GM23248 (cell line): ENCODE measurements around the gene ZEB2. TPM values are rescaled to one million over a fixed set of nuclear protein-coding genes. Genes with fewer than 3 reads are reported as not detected.

ENCODE experiments used
- DNase-seq: peaks from one replicate; pipeline ENCODE4 v3.0.0-alpha.2; 2015
- H2AFZ ChIP-seq: fragments of 200-600 bp; sonication (generic); 2 replicates; pipeline ENCODE4 v1.6.1; 2016; ENCODE audit warnings: antibody characterized with exemption
- H3F3A ChIP-seq: fragments of 200-600 bp; sonication (generic); 2 replicates; pipeline ENCODE4 v1.6.1; 2016; ENCODE audit warnings: mild to moderate bottlenecking, antibody characterized with exemption, mixed run types; ENCODE audit not compliant: insufficient read depth
- H3K27ac ChIP-seq: fragments of 200-600 bp; sonication (generic); 2 replicates; pipeline ENCODE4 v1.5.1; 2016; ENCODE audit warnings: mild to moderate bottlenecking
- H3K27me3 ChIP-seq: fragments of 200-600 bp; sonication (generic); replicated peaks from 2 replicates; pipeline ENCODE4 v1.6.1; 2016; ENCODE audit warnings: mild to moderate bottlenecking; ENCODE audit not compliant: insufficient read depth
- H3K36me3 ChIP-seq: fragments of 200-600 bp; sonication (generic); 2 replicates; pipeline ENCODE4 v1.6.1; 2016; ENCODE audit warnings: low read depth, mild to moderate bottlenecking
- H3K4me1 ChIP-seq: fragments of 200-600 bp; sonication (generic); 2 replicates; pipeline ENCODE4 v1.6.1; 2016; ENCODE audit warnings: mild to moderate bottlenecking; ENCODE audit not compliant: insufficient read depth
- H3K4me2 ChIP-seq: fragments of 200-600 bp; sonication (generic); one replicate; pipeline ENCODE4 v1.6.1; 2016; ENCODE audit warnings: mild to moderate bottlenecking; ENCODE audit not compliant: unreplicated experiment
- H3K4me3 ChIP-seq: fragments of 200-600 bp; sonication (generic); 2 replicates; pipeline ENCODE4 v1.5.1; 2016; ENCODE audit warnings: mild to moderate bottlenecking
- H3K79me2 ChIP-seq: fragments of 200-600 bp; sonication (generic); 2 replicates; pipeline ENCODE4 v1.6.1; 2016; ENCODE audit warnings: mild to moderate bottlenecking; ENCODE audit not compliant: insufficient read depth
- H3K9ac ChIP-seq: fragments of 200-600 bp; sonication (generic); 2 replicates; pipeline ENCODE4 v1.6.1; 2016; ENCODE audit warnings: mild to moderate bottlenecking
- H3K9me2 ChIP-seq: fragments of 200-600 bp; sonication (generic); 2 replicates; pipeline ENCODE4 v1.6.1; 2016; ENCODE audit warnings: mixed run types, mild to moderate bottlenecking, moderate library complexity; ENCODE audit not compliant: insufficient read depth
- H3K9me3 ChIP-seq: fragments of 200-600 bp; sonication (generic); one replicate; pipeline ENCODE4 v1.6.1; 2017; ENCODE audit warnings: low read depth
- H4K20me1 ChIP-seq: fragments of 200-600 bp; sonication (generic); 2 replicates; pipeline ENCODE4 v1.6.0; 2016; ENCODE audit not compliant: insufficient read depth
- EZH2 ChIP-seq: fragments of 200-600 bp; sonication (generic); IDR thresholded peaks from 2 replicates; pipeline ENCODE4 v1.6.1; 2018; ENCODE audit warnings: antibody characterized with exemption, mild to moderate bottlenecking; ENCODE audit not compliant: insufficient read depth, poor library complexity, severe bottlenecking
- EZH2phosphoT487 ChIP-seq: fragments of 200-600 bp; sonication (generic); IDR thresholded peaks from 2 replicates; pipeline ENCODE4 v1.6.1; 2018; ENCODE audit warnings: antibody characterized with exemption, moderate library complexity, mild to moderate bottlenecking, low read depth; ENCODE audit not compliant: insufficient read depth
- WGBS, 2 experiments: methylation state at CpG; one replicate each; pipeline ENCODE4 v1.1.6; 2015 to 2017; ENCODE audit warnings: low lambda C conversion rate in 2 of 2, low coverage in 1 of 2; ENCODE audit errors: missing lambda C conversion rate in 2 of 2; 5-methylcytosine and 5-hydroxymethylcytosine counted together
- in situ Hi-C: fragments of 300-500 bp; cut with MboI; formaldehyde crosslinking; loops from 2 replicates; pipeline ENCODE4 v1.15.0; 2020
- polyA plus RNA-seq: library from polyadenylated mRNA; unstranded; fragments of >200 nt; fragmentation: Nextera tagmentation; extraction: Ambion mirVana; gene quantifications from 2 replicates; pipeline ENCODE4 v1.2.1, GENCODE V29; 2016
- total RNA-seq: library from RNA; depleted of rRNA; stranded (reverse); fragments of >200 nt; shearing (Covaris generic); gene quantifications from 2 replicates; pipeline ENCODE4 v1.2.3, GENCODE V29; 2014

ZEB2 gene
- total and polyA plus RNA-seq, 2 experiments from 2014 or later: 26.2 to 46.8 TPM

GRCh38 chr2:144523596-144524117 lies 3.7 kb upstream of the ZEB2 start:
- peak overlapping the region; percentile 80 for H3K9ac ChIP-seq
- DNase-seq: peak; percentile 51
- in situ Hi-C loops: loop anchor here (10.0 kb wide), 1 partner anchor 1231 kb away; no protein-coding TSS in a partner anchor

DNA sequence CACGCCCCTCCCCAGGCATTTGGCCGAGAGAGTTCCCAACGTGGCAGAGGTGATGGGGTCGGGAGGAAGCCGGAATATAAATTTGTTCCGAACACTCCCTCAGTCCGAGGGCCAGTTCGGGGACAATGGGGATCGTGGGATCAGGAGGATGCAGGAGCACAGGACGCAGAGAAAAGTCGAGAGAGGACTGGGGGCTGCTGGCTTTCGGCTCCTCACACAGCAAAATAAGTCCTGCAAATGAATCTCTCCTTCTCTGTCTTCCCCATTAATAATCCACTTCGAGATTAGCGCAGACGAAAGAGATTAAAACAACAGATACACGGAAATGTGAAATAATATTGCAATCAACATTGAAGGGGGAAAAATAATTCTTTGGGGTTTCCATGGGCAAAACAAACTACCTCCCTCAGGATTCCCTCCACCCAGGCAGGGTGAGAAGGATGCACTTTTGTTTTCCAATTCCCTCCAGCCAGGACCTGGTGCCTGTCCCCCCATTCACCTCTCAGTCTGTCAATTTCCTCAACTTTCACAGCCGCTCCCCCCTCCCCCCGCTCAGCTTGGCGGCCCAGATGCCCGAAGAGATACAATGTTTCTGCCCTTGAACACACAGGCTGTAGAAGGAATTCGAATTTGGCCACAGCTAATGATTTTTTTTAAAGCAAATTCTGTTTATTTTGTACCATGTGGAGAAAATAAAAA lies 3.1 kb upstream of the ZEB2 start:
- Histone ChIP-seq H4K20me1 (no peaks in the 10 kb centered on the region), H2AFZ (peak overlapping the region; percentile 83), H3K4me3 (peak overlapping the region; percentile 78), H3K36me3 (no peaks in the 10 kb centered on the region), H3K27me3 (no peaks in the 10 kb centered on the region), H3K4me2 (peak overlapping the region; percentile 95), H3K9me2 (no peaks in the 10 kb centered on the region), H3F3A (peaks cover 30% of the 10 kb centered on the region), H3K79me2 (peaks cover 16% of the 10 kb centered on the region), H3K9ac (peak overlapping the region; percentile 80), H3K9me3 (no peaks in the 10 kb centered on the region), H3K27ac (peak overlapping the region; percentile 15), H3K4me1 (peaks cover 24% of the 10 kb centered on the region)
- in situ Hi-C loops: loop anchor here (10.0 kb wide), 1 partner anchor 1232 kb away; no protein-coding TSS in a partner anchor
- TF ChIP-seq EZH2phosphoT487: no peak
- TF ChIP-seq EZH2: no peak
- 1 to 3% methylated on average over 19 to 21 of the region's 21 CpGs for WGBS, 2 experiments
- peak; percentile 41 for DNase-seq

More at GRCh38 chr2:144523596-144524117, 3.7 kb upstream of the ZEB2 start:
- H2AFZ ChIP-seq: peak overlapping the region; percentile 83
- H3K36me3 ChIP-seq: no peaks in the 10 kb centered on the region
- no peaks in the 10 kb centered on the region for H3K9me2 ChIP-seq
- WGBS, 2 experiments: 1% methylated on average over 15 of the region's 15 CpGs
- H3K4me1 ChIP-seq: peaks cover 20% of the 10 kb centered on the region
- peak overlapping the region; percentile 15 for H3K27ac ChIP-seq
- H3K4me2 ChIP-seq: peak overlapping the region; percentile 95
- no peaks in the 10 kb centered on the region for H3K27me3 ChIP-seq
- TF ChIP-seq EZH2 (no peak), EZH2phosphoT487 (no peak)
- no peaks in the 10 kb centered on the region for H3K9me3 ChIP-seq
- H3K4me3 ChIP-seq: peak overlapping the region; percentile 78
- peaks cover 24% of the 10 kb centered on the region for H3F3A ChIP-seq
- no peaks in the 10 kb centered on the region for H4K20me1 ChIP-seq
- peaks cover 10% of the 10 kb centered on the region for H3K79me2 ChIP-seq

GRCh38 chr2:144522176-144522896 lies 2.4 kb upstream of the ZEB2 start:
- no peak for DNase-seq

DNA sequence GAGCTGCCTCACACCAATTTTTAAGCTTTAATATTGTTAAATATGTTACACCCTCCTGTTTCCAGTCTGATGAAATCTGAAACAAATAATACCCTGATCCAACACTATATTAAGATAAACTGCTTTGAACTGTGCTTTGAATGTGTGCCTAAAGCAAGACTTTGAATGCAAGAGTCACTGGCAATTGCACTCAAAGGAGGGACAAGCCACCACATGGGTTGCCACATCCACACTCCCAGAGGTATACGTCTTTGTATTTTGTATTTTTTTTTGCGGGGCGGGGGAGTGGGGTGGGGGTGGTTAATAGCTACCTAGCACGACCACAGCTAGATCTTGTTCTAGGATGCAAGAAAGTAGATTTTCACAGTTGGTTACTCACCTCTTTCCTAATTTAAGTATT lies 1.8 kb upstream of the ZEB2 start:
- H2AFZ ChIP-seq: 0 out of 2 replicates have a peak overlapping the region, but pooled peaks have one; percentile 73
- peaks cover 24% of the 10 kb centered on the region for H3K4me1 ChIP-seq
- H3F3A ChIP-seq: peaks cover 30% of the 10 kb centered on the region
- peaks cover 25% of the 10 kb centered on the region for H3K79me2 ChIP-seq
- 0 out of 2 replicates have a peak overlapping the region, but pooled peaks have one; percentile 28 for H3K9ac ChIP-seq
- 19 to 23% methylated on average over 4 of the region's 4 CpGs for WGBS, 2 experiments
- H3K4me2 ChIP-seq: no peak overlapping the region
- in situ Hi-C loops: loop anchor here (10.0 kb wide), 1 partner anchor 1233 kb away; no protein-coding TSS in a partner anchor
- DNase-seq: no peak
- H3K27ac ChIP-seq: no peak overlapping the region
- TF ChIP-seq EZH2phosphoT487: no peak
- no peak for TF ChIP-seq EZH2
- no peaks in the 10 kb centered on the region for H3K9me3 ChIP-seq
- no peaks in the 10 kb centered on the region for H3K27me3 ChIP-seq
- no peaks in the 10 kb centered on the region for H4K20me1 ChIP-seq
- no peaks in the 10 kb centered on the region for H3K9me2 ChIP-seq
- no peak overlapping the region for H3K4me3 ChIP-seq
- H3K36me3 ChIP-seq: no peaks in the 10 kb centered on the region

More at GRCh38 chr2:144522176-144522896, 2.4 kb upstream of the ZEB2 start:
- no peaks in the 10 kb centered on the region for H3K36me3 ChIP-seq
- H3K27ac ChIP-seq: no peak overlapping the region
- peak overlapping the region; percentile 80 for H3K9ac ChIP-seq
- H2AFZ ChIP-seq: peak overlapping the region; percentile 83
- no peaks in the 10 kb centered on the region for H4K20me1 ChIP-seq
- peaks cover 30% of the 10 kb centered on the region for H3F3A ChIP-seq
- H3K9me2 ChIP-seq: no peaks in the 10 kb centered on the region
- no peaks in the 10 kb centered on the region for H3K27me3 ChIP-seq
- H3K9me3 ChIP-seq: no peaks in the 10 kb centered on the region
- peaks cover 21% of the 10 kb centered on the region for H3K79me2 ChIP-seq
- in situ Hi-C loops: loop anchor here (10.0 kb wide), 1 partner anchor 1232 kb away; no protein-coding TSS in a partner anchor
- peaks cover 24% of the 10 kb centered on the region for H3K4me1 ChIP-seq
- 13 to 15% methylated on average over 8 of the region's 8 CpGs for WGBS, 2 experiments
- H3K4me2 ChIP-seq: peak overlapping the region; percentile 95
- TF ChIP-seq EZH2phosphoT487 (no peak), EZH2 (no peak)
- H3K4me3 ChIP-seq: peak overlapping the region; percentile 78
